MM.1S (cell line): ENCODE results near the gene CAMK2G.
"Not testable (repeated sequence)": the region's sequence is repeated elsewhere in the genome, so short reads cannot be mapped to it uniquely, and the experiment has no call there.

Source experiments
- DNase-seq: peaks from one replicate; pipeline ENCODE4 v3.0.0-alpha.2; 2015
- H2AFZ ChIP-seq: fragments of 300-600 bp; sonication (generic); 2 replicates; pipeline ENCODE4 v1.6.0; 2016; ENCODE audit warnings: antibody characterized with exemption, low read length
- H3F3A ChIP-seq: fragments of 300-600 bp; sonication (generic); 2 replicates; pipeline ENCODE4 v1.6.1; 2016; ENCODE audit warnings: mild to moderate bottlenecking, antibody characterized with exemption, low read length, moderate library complexity, mixed read lengths; ENCODE audit not compliant: insufficient read depth
- H3K27ac ChIP-seq: fragments of 300-600 bp; sonication (generic); 2 replicates; pipeline ENCODE4 v1.5.1; 2016; ENCODE audit warnings: mild to moderate bottlenecking, low read length
- H3K27me3 ChIP-seq: fragments of 300-600 bp; sonication (generic); replicated peaks from 2 replicates; pipeline ENCODE4 v1.6.0; 2016; ENCODE audit warnings: low read length; ENCODE audit not compliant: insufficient read depth
- H3K36me3 ChIP-seq: fragments of 300-600 bp; sonication (generic); replicated peaks from 2 replicates; pipeline ENCODE4 v1.6.1; 2016; ENCODE audit warnings: mild to moderate bottlenecking, low read length, mixed read lengths; ENCODE audit not compliant: insufficient read depth
- H3K4me1 ChIP-seq: fragments of 300-600 bp; sonication (generic); 2 replicates; pipeline ENCODE4 v1.6.1; 2016; ENCODE audit warnings: low read length, mixed read lengths
- H3K4me2 ChIP-seq: fragments of 300-600 bp; sonication (generic); 2 replicates; pipeline ENCODE4 v1.6.0; 2016; ENCODE audit warnings: low read depth, low read length
- H3K4me3 ChIP-seq: fragments of 300-600 bp; sonication (generic); 2 replicates; pipeline ENCODE4 v1.5.1; 2016; ENCODE audit warnings: low read length, mixed read lengths
- H3K79me2 ChIP-seq: fragments of 300-600 bp; sonication (generic); 2 replicates; pipeline ENCODE4 v1.6.1; 2016; ENCODE audit warnings: mixed run types, low read length, mixed read lengths
- H3K9ac ChIP-seq: fragments of 300-600 bp; sonication (generic); 2 replicates; pipeline ENCODE4 v1.6.1; 2016; ENCODE audit warnings: low read length, mixed read lengths
- H3K9me2 ChIP-seq: fragments of 300-600 bp; sonication (generic); replicated peaks from 2 replicates; pipeline ENCODE4 v1.6.1; 2016; ENCODE audit warnings: mild to moderate bottlenecking, low read length, mixed read lengths; ENCODE audit not compliant: insufficient read depth
- H3K9me3 ChIP-seq: fragments of 300-600 bp; sonication (generic); replicated peaks from 2 replicates; pipeline ENCODE4 v1.6.1; 2016; ENCODE audit warnings: mild to moderate bottlenecking, low read length, mixed read lengths; ENCODE audit not compliant: insufficient read depth
- H4K20me1 ChIP-seq: fragments of 300-600 bp; sonication (generic); 2 replicates; pipeline ENCODE4 v1.6.1; 2016; ENCODE audit warnings: mild to moderate bottlenecking, low read length, moderate library complexity, mixed read lengths; ENCODE audit not compliant: insufficient read depth
- CTCF ChIP-seq: fragments of 300-600 bp; sonication (generic); IDR thresholded peaks from 2 replicates; pipeline ENCODE4 v1.5.1; 2016; ENCODE audit warnings: antibody characterized with exemption, low read length, mixed read lengths
- EZH2 ChIP-seq: fragments of 300-600 bp; sonication (generic); optimal IDR thresholded peaks from 2 replicates; pipeline ENCODE3; 2017; ENCODE audit warnings: low read depth, mild to moderate bottlenecking, antibody characterized with exemption, low read length, mixed read lengths
- EZH2phosphoT487 ChIP-seq: fragments of 300-600 bp; sonication (generic); IDR thresholded peaks from 2 replicates; pipeline ENCODE4 v1.6.1; 2018; ENCODE audit warnings: antibody characterized with exemption, low read length

CAMK2G gene

DNA sequence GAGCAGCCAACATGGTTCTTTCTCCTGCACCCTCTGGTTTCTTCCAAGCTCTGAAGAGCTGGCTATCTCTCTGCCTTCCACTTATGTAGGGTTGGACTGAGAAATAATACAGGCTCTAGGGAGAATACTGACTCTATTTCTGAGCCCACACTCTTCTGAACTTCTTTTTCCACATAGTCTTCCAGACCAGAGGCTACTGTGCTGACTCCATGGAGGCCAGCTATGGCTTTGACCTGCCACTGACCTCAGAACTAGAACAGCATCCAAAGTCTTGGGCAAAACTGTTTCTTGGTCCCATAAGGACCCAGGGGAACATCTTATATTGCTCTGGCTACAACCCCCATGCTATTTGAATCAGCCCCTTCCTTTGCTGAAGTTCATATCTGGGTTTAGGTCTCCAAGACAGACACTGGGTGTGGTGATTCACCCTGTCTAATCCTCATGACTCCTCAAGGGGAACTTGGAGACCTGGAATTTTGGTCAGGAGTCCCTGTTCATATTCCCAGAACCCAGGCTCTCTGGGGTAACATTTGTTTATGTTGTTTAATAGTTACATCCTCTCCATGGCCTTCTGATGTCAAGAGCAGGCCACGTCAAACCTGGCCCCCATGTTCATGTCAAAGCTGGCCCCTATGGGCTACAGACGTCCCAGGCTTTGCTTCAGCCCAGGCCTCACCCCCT is 24.5 kb upstream of the CAMK2G start:
- Histone ChIP-seq H3K9me3 (no peaks in the 10 kb centered on the region), H3K9me2 (no peaks in the 10 kb centered on the region), H3K36me3 (no peaks in the 10 kb centered on the region), H4K20me1 (no peaks in the 10 kb centered on the region), H3K79me2 (no peaks in the 10 kb centered on the region), H3K27me3 (no peaks in the 10 kb centered on the region), H3K4me1 (no peaks in the 10 kb centered on the region), H2AFZ (no peak overlapping the region), H3K4me3 (no peak overlapping the region), H3K27ac (no peak overlapping the region), H3K4me2 (no peak overlapping the region), H3K9ac (no peak overlapping the region), H3F3A (no peaks in the 10 kb centered on the region)
- TF ChIP-seq CTCF (no peak), EZH2phosphoT487 (no peak), EZH2 (no peak)
- no peak for DNase-seq

- Histone ChIP-seq H3K4me1 (no peaks in the 10 kb centered on the region), H3K27ac (no peak overlapping the region)
Observed at GRCh38 chr10:73897693-73898092, 23.3 kb upstream of the CAMK2G start.

GRCh38 chr10:73895381-73895780 is 21.0 kb upstream of the CAMK2G start:
- not testable (repeated sequence) for H3K27ac ChIP-seq, H3K27me3 ChIP-seq, H3K4me1 ChIP-seq, H2AFZ ChIP-seq, H3K4me3 ChIP-seq, H3K9me2 ChIP-seq, H3K36me3 ChIP-seq, H3K79me2 ChIP-seq, H3K9ac ChIP-seq, DNase-seq, H4K20me1 ChIP-seq, H3K9me3 ChIP-seq, H3K4me2 ChIP-seq, H3F3A ChIP-seq

More at GRCh38 chr10:73897693-73898092, 23.3 kb upstream of the CAMK2G start:
- Histone ChIP-seq H3K36me3 (no peaks in the 10 kb centered on the region), H4K20me1 (no peaks in the 10 kb centered on the region), H3K9me2 (no peaks in the 10 kb centered on the region), H3K4me3 (no peak overlapping the region), H3K4me2 (no peak overlapping the region), H3K9ac (no peak overlapping the region), H3K79me2 (no peaks in the 10 kb centered on the region), H2AFZ (no peak overlapping the region), H3K9me3 (no peaks in the 10 kb centered on the region), H3K27me3 (no peaks in the 10 kb centered on the region), H3F3A (no peaks in the 10 kb centered on the region)
- TF ChIP-seq EZH2 (no peak), CTCF (no peak), EZH2phosphoT487 (no peak)
- DNase-seq = no peak

GRCh38 chr10:73894245-73894971 is 20.1 kb upstream of the CAMK2G start:
- no peak for TF ChIP-seq CTCF
- TF ChIP-seq EZH2phosphoT487 = no peak
- TF ChIP-seq EZH2 = no peak
- H3K36me3 ChIP-seq = no peaks in the 10 kb centered on the region
- no peaks in the 10 kb centered on the region for H3F3A ChIP-seq
- H3K9me2 ChIP-seq = no peaks in the 10 kb centered on the region
- no peak overlapping the region for H3K4me2 ChIP-seq
- H3K9ac ChIP-seq = no peak overlapping the region
- no peaks in the 10 kb centered on the region for H3K9me3 ChIP-seq
- H2AFZ ChIP-seq = no peak overlapping the region
- H3K79me2 ChIP-seq = no peaks in the 10 kb centered on the region
- H3K4me1 ChIP-seq = no peaks in the 10 kb centered on the region
- H3K27me3 ChIP-seq = no peaks in the 10 kb centered on the region
- H3K27ac ChIP-seq = no peak overlapping the region
- H3K4me3 ChIP-seq = no peak overlapping the region
- H4K20me1 ChIP-seq = no peaks in the 10 kb centered on the region
- DNase-seq = no peak
